HepG2 (cell line): ENCODE results near the gene HEY2. TPM values are rescaled to one million over a fixed set of nuclear protein-coding genes. Genes with fewer than 3 reads are reported as not detected.
A peak's percentile ranks its signal among the peaks of the same experiment; 100 is the strongest.

Experiments used
- FLYWCH1 ChIP-seq: sonication (generic); formaldehyde crosslinking; IDR thresholded peaks from 2 replicates; pipeline ENCODE4 v1.8.1; 2023; ENCODE audit warnings: mild to moderate bottlenecking, missing genetic modification reagents
- KLF12 ChIP-seq: sonication (generic); formaldehyde crosslinking; IDR thresholded peaks from 2 replicates; pipeline ENCODE4 v1.4.0; 2020; ENCODE audit warnings: missing genetic modification reagents, borderline replicate concordance
- MIER2 ChIP-seq: IDR thresholded peaks from 2 replicates; pipeline ENCODE4 v1.6.1; 2016; ENCODE audit warnings: missing biosample characterization, missing genetic modification reagents
- MYNN ChIP-seq: sonication (generic); formaldehyde crosslinking; IDR thresholded peaks from 2 replicates; pipeline ENCODE4 v1.4.0; 2020; ENCODE audit warnings: mild to moderate bottlenecking, low read depth, missing genetic modification reagents
- PRPF4 ChIP-seq: fragments of 200-400 bp; formaldehyde crosslinking; IDR thresholded peaks from 2 replicates; pipeline ENCODE4 v1.6.1; 2016; ENCODE audit warnings: low read length, low read depth; ENCODE audit not compliant: poor library complexity, severe bottlenecking
- PTBP1 ChIP-seq: fragments of 200-400 bp; formaldehyde crosslinking; IDR thresholded peaks from 2 replicates; pipeline ENCODE4 v1.6.1; 2018; ENCODE audit warnings: low read length, low read depth; ENCODE audit not compliant: poor library complexity, severe bottlenecking
- SAP130 ChIP-seq: IDR thresholded peaks from 2 replicates; pipeline ENCODE4 v1.6.1; 2016; ENCODE audit warnings: low read depth
- SCMH1 ChIP-seq: sonication (generic); formaldehyde crosslinking; IDR thresholded peaks from 2 replicates; pipeline ENCODE4 v1.9.0; 2021; ENCODE audit warnings: missing genetic modification reagents, mild to moderate bottlenecking, borderline replicate concordance
- SETDB1 ChIP-seq: sonication (generic); formaldehyde crosslinking; IDR thresholded peaks from 2 replicates; pipeline ENCODE4 v1.5.1; 2020; ENCODE audit warnings: missing genetic modification reagents, mild to moderate bottlenecking, borderline replicate concordance
- SP2 ChIP-seq: sonication (generic); formaldehyde crosslinking; IDR thresholded peaks from 2 replicates; pipeline ENCODE4 v1.5.1; 2020; ENCODE audit warnings: mild to moderate bottlenecking, missing genetic modification reagents
- ZBTB8A ChIP-seq: sonication (generic); formaldehyde crosslinking; IDR thresholded peaks from 2 replicates; pipeline ENCODE4 v1.4.0; 2020; ENCODE audit warnings: mild to moderate bottlenecking, low read depth, missing genetic modification reagents, borderline replicate concordance
- ZFAT ChIP-seq: sonication (generic); formaldehyde crosslinking; conservative IDR thresholded peaks from 2 replicates; pipeline ENCODE4 v1.8.1; 2023; ENCODE audit warnings: missing genetic modification reagents, inconsistent platforms
- ZNF101 ChIP-seq: sonication (generic); formaldehyde crosslinking; IDR thresholded peaks from 2 replicates; pipeline ENCODE4 v1.4.0; 2020; ENCODE audit warnings: mild to moderate bottlenecking, low read depth, missing genetic modification reagents, borderline replicate concordance
- ZNF235 ChIP-seq: sonication (generic); formaldehyde crosslinking; IDR thresholded peaks from 2 replicates; pipeline ENCODE4 v1.8.1; 2023; ENCODE audit warnings: mild to moderate bottlenecking, missing genetic modification reagents, borderline replicate concordance
- ZNF343 ChIP-seq: sonication (generic); formaldehyde crosslinking; IDR thresholded peaks from 2 replicates; pipeline ENCODE4 v1.4.0; 2020; ENCODE audit warnings: mild to moderate bottlenecking, missing genetic modification reagents
- ZNF354B ChIP-seq: sonication (generic); formaldehyde crosslinking; IDR thresholded peaks from 2 replicates; pipeline ENCODE4 v1.8.0; 2022; ENCODE audit warnings: mild to moderate bottlenecking, missing genetic modification reagents
- ZNF749 ChIP-seq: sonication (generic); formaldehyde crosslinking; IDR thresholded peaks from 2 replicates; pipeline ENCODE4 v1.8.0; 2022; ENCODE audit warnings: mild to moderate bottlenecking, missing genetic modification reagents, moderate library complexity, borderline replicate concordance
- polyA plus RNA-seq, 8 experiments: library from polyadenylated mRNA; depleted of rRNA in 3 of 8; stranded (reverse) in 7 of 8; unstranded in 1 of 8; fragments of >200 nt; fragmentation: Illumina TruSeq in 4 of 8; extraction: Trizol in 4 of 8; gene quantifications; 2 replicates each; pipeline versions ENCODE4 v1.2.1 to v1.2.3, GENCODE V29; 2011 to 2016; ENCODE audit warnings: low read depth in 4 of 8, missing spikeins in 1 of 8, mixed read lengths in 1 of 8; ENCODE audit not compliant: insufficient read depth in 1 of 8
- total RNA-seq, 5 experiments: library from RNA; depleted of rRNA; stranded (reverse); fragments of >200 nt; fragmentation: Illumina TruSeq; extraction: Trizol; gene quantifications; 2 replicates each; pipeline ENCODE4 v1.2.3, GENCODE V29; 2016; ENCODE audit warnings: low read depth in 1 of 5
- TF ChIP-seq, protein P1 (sequence below): fragments of 450-650 bp; IDR thresholded peaks from 2 replicates; pipeline ENCODE4 v1.6.1; 2016
- TF ChIP-seq, protein P2 (sequence below): sonication (generic); formaldehyde crosslinking; IDR thresholded peaks from 2 replicates; pipeline ENCODE4 v1.5.0; 2020; ENCODE audit warnings: missing genetic modification reagents
- TF ChIP-seq, protein P3 (sequence below): sonication (generic); formaldehyde crosslinking; IDR thresholded peaks from 2 replicates; pipeline ENCODE4 v1.4.0; 2020; ENCODE audit warnings: mild to moderate bottlenecking, missing genetic modification reagents, borderline replicate concordance
- TF ChIP-seq, protein P4 (sequence below): sonication (generic); formaldehyde crosslinking; IDR thresholded peaks from 2 replicates; pipeline ENCODE4 v1.4.0; 2020; ENCODE audit warnings: missing genetic modification reagents, borderline replicate concordance
- TF ChIP-seq, protein P5 (sequence below): sonication (generic); formaldehyde crosslinking; IDR thresholded peaks from 2 replicates; pipeline ENCODE4 v1.5.1; 2020; ENCODE audit warnings: missing genetic modification reagents, mild to moderate bottlenecking, borderline replicate concordance

HEY2 gene
- total and polyA plus RNA-seq, 2 of the 13 experiments (the other 11 are each of a cell fraction or from before 2014, with no cell fraction given) = 0.04 TPM

DNA sequence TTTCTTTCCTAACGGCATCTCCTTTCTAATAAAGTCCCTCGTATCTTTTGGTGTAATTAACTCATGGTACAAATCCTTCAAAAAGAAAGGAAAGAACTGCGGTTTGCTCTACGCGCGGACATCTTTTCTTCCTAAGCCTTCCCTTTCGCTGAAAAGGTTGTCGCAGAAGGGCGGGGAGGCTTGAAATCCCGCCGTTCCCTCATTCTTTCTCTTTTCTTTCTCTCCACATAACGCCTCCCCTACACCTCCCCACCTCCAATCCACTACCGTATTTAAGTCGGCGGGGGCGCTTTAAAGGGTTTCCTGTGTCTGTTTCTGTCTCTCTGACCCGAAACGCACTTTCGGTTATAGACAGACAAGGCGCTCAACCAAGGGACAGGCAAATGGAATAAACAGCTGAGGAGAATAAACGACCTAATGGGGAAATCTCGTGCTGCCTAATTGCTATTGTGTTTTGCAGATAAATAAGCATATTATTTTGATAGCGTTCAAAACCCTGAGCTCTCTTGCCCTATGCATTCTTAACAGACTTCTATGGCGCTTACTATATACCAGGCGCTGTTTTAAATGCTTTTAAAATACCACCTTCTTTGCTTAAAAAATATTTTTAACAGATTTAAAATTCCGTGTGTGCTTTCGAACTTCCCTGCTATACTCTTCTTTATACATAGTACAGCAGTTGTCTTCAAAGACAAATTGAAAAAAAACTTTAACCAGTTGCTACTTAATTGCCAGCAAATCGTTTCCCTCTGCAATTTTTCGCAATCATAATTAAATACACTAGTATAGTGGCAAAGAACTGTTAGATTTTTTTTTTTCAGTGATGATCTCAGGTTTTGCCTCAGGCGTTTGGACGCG lies 2.5 kb upstream of the HEY2 start (continued):
- TF ChIP-seq SCMH1 (CRISPR knock-in tag) (no peak), ZNF235 (CRISPR knock-in tag) (no peak), FLYWCH1 (no peak), SP2 (no peak), PTBP1 (no peak), ZBTB8A (CRISPR knock-in tag) (no peak), ZNF749 (CRISPR knock-in tag) (no peak), ZFAT (CRISPR knock-in tag) (peak; percentile 93), PRPF4 (no peak), ZNF354B (no peak), SAP130 (peak; percentile 41; the same call in 1 of the 2 replicates), ZNF101 (CRISPR knock-in tag) (no peak), SETDB1 (CRISPR knock-in tag) (no peak), MYNN (CRISPR knock-in tag) (no peak), ZNF343 (CRISPR knock-in tag) (no peak), MIER2 (CRISPR knock-in tag) (no peak), KLF12 (no peak)
- TF ChIP-seq, protein P1, sequence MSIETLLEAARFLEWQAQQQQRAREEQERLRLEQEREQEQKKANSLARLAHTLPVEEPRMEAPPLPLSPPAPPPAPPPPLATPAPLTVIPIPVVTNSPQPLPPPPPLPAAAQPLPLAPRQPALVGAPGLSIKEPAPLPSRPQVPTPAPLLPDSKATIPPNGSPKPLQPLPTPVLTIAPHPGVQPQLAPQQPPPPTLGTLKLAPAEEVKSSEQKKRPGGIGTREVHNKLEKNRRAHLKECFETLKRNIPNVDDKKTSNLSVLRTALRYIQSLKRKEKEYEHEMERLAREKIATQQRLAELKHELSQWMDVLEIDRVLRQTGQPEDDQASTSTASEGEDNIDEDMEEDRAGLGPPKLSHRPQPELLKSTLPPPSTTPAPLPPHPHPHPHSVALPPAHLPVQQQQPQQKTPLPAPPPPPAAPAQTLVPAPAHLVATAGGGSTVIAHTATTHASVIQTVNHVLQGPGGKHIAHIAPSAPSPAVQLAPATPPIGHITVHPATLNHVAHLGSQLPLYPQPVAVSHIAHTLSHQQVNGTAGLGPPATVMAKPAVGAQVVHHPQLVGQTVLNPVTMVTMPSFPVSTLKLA = no peak
- TF ChIP-seq, protein P2, sequence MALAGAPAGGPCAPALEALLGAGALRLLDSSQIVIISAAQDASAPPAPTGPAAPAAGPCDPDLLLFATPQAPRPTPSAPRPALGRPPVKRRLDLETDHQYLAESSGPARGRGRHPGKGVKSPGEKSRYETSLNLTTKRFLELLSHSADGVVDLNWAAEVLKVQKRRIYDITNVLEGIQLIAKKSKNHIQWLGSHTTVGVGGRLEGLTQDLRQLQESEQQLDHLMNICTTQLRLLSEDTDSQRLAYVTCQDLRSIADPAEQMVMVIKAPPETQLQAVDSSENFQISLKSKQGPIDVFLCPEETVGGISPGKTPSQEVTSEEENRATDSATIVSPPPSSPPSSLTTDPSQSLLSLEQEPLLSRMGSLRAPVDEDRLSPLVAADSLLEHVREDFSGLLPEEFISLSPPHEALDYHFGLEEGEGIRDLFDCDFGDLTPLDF = no peak
- TF ChIP-seq, protein P3, sequence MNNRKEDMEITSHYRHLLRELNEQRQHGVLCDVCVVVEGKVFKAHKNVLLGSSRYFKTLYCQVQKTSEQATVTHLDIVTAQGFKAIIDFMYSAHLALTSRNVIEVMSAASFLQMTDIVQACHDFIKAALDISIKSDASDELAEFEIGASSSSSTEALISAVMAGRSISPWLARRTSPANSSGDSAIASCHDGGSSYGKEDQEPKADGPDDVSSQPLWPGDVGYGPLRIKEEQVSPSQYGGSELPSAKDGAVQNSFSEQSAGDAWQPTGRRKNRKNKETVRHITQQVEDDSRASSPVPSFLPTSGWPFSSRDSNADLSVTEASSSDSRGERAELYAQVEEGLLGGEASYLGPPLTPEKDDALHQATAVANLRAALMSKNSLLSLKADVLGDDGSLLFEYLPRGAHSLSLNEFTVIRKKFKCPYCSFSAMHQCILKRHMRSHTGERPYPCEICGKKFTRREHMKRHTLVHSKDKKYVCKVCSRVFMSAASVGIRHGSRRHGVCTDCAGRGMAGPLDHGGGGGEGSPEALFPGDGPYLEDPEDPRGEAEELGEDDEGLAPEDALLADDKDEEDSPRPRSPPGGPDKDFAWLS (CRISPR knock-in tag) = no peak
- TF ChIP-seq, protein P4, sequence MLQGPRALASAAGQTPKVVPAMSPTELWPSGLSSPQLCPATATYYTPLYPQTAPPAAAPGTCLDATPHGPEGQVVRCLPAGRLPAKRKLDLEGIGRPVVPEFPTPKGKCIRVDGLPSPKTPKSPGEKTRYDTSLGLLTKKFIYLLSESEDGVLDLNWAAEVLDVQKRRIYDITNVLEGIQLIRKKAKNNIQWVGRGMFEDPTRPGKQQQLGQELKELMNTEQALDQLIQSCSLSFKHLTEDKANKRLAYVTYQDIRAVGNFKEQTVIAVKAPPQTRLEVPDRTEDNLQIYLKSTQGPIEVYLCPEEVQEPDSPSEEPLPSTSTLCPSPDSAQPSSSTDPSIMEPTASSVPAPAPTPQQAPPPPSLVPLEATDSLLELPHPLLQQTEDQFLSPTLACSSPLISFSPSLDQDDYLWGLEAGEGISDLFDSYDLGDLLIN (CRISPR knock-in tag) = no peak
- TF ChIP-seq, protein P5, sequence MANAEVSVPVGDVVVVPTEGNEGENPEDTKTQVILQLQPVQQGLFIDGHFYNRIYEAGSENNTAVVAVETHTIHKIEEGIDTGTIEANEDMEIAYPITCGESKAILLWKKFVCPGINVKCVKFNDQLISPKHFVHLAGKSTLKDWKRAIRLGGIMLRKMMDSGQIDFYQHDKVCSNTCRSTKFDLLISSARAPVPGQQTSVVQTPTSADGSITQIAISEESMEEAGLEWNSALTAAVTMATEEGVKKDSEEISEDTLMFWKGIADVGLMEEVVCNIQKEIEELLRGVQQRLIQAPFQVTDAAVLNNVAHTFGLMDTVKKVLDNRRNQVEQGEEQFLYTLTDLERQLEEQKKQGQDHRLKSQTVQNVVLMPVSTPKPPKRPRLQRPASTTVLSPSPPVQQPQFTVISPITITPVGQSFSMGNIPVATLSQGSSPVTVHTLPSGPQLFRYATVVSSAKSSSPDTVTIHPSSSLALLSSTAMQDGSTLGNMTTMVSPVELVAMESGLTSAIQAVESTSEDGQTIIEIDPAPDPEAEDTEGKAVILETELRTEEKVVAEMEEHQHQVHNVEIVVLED (CRISPR knock-in tag) = no peak
